ENCODE measurements around the gene COX6A1. TPM values are rescaled to one million over a fixed set of nuclear protein-coding genes. Genes with fewer than 3 reads are reported as not detected.
"Not testable (repeated sequence)": the region's sequence is repeated elsewhere in the genome, so short reads cannot be mapped to it uniquely, and the experiment has no call there.

COX6A1 gene
- polyA plus RNA-seq, 1 donor from 2014 or later = 2,017 TPM

- H4K20me1 ChIP-seq (ENCODE audit: insufficient read depth) = no peaks in the 10 kb centered on the region
- H3K27ac ChIP-seq (ENCODE audit: low read length) = peak within 1 kb of the TSS; percentile 76
- H3K9me3 ChIP-seq (ENCODE audit: low read length) = no peaks in the 10 kb centered on the region
- TF ChIP-seq EP300 (conservative IDR thresholded peaks at IDR 0.05; ENCODE audit: poor library complexity, severe bottlenecking) = peak; percentile 71
- peak; percentile 48 for TF ChIP-seq REST (IDR thresholded peaks at IDR 0.05; ENCODE audit: borderline replicate concordance)
- peak; percentile 53 for TF ChIP-seq SMC3 (conservative IDR thresholded peaks at IDR 0.05; ENCODE audit: poor library complexity)
- TF ChIP-seq RAD21 (conservative IDR thresholded peaks at IDR 0.05) = peak; percentile 41
- no peak for TF ChIP-seq EZH2 (IDR thresholded peaks at IDR 0.05; ENCODE audit: borderline replicate concordance, insufficient read depth, low read length, poor library complexity, severe bottlenecking)
- peak; percentile 21 for TF ChIP-seq CTCF (IDR thresholded peaks at IDR 0.05; ENCODE audit: poor library complexity, severe bottlenecking)
- no peak for TF ChIP-seq TAF1 (IDR thresholded peaks at IDR 0.05; ENCODE audit: low read depth)
- TF ChIP-seq POLR2AphosphoS5 (IDR thresholded peaks at IDR 0.05) = peak; percentile 95
- TF ChIP-seq MXI1 (conservative IDR thresholded peaks at IDR 0.05; ENCODE audit: poor library complexity, severe bottlenecking) = peak; percentile 98
- peak within 1 kb of the TSS; percentile 85 for H3K4me2 ChIP-seq (ENCODE audit: low read length)
- H3K9ac ChIP-seq (ENCODE audit: low read length) = peak within 1 kb of the TSS; percentile 93
- no peaks in the 10 kb centered on the region for H3K27me3 ChIP-seq (ENCODE audit: insufficient read depth, low read depth, low read length)
- peaks cover 45% of the 10 kb centered on the region for H3K79me2 ChIP-seq (replicated peaks; ENCODE audit: insufficient read depth, low read length)
- no peaks in the 10 kb centered on the region for H3K9me2 ChIP-seq (ENCODE audit: insufficient read depth, low read length)
- peak within 1 kb of the TSS; percentile 100 for H3K4me3 ChIP-seq (ENCODE audit: low read length)
- H2AFZ ChIP-seq (ENCODE audit: low read depth, low read length) = peak within 1 kb of the TSS; percentile 95
- no peaks in the 10 kb centered on the region for H3K36me3 ChIP-seq (ENCODE audit: insufficient read depth, low read length)
- no peaks in the 10 kb centered on the region for H3F3A ChIP-seq (ENCODE audit: insufficient read depth, low read length, poor library complexity, severe bottlenecking)
Observed at GRCh38 chr12:120445911-120446843, 8.3 kb downstream of the COX6A1 start, which contains the start of the genes GATC and TRIAP1. GATC (plus strand) TSS chr12:120446444; CDS start chr12:120446481, 37 bp downstream. TRIAP1 (minus strand) TSS chr12:120446384; CDS start chr12:120446372, 12 bp downstream.

GRCh38 chr12:120446844-120447178, 8.9 kb downstream of the COX6A1 start:
- Histone ChIP-seq H3K79me2 (replicated peaks; ENCODE audit: insufficient read depth, low read length) (peaks cover 45% of the 10 kb centered on the region), H3K27ac (ENCODE audit: low read length) (peak overlapping the region; percentile 76), H3K4me2 (ENCODE audit: low read length) (peak overlapping the region; percentile 58), H3K9ac (ENCODE audit: low read length) (peak overlapping the region; percentile 93), H3K4me3 (ENCODE audit: low read length) (peak overlapping the region; percentile 100), H2AFZ (ENCODE audit: low read depth, low read length) (peak overlapping the region; percentile 95)
- not testable (repeated sequence) for H3K36me3 ChIP-seq (ENCODE audit: insufficient read depth, low read length); H3K27me3 ChIP-seq (ENCODE audit: insufficient read depth, low read depth, low read length); H3F3A ChIP-seq (ENCODE audit: insufficient read depth, low read length, poor library complexity, severe bottlenecking); H3K9me2 ChIP-seq (ENCODE audit: insufficient read depth, low read length); H4K20me1 ChIP-seq (ENCODE audit: insufficient read depth); H3K9me3 ChIP-seq (ENCODE audit: low read length)

All from neural cell (in vitro differentiated cells).